ENCODE data around the gene NID2. TPM values are rescaled to one million over a fixed set of nuclear protein-coding genes. Genes with fewer than 3 reads are reported as not detected.

Gene NID2
- total RNA-seq, 1 experiment from 2014 or later, result 9.5 TPM

DNA sequence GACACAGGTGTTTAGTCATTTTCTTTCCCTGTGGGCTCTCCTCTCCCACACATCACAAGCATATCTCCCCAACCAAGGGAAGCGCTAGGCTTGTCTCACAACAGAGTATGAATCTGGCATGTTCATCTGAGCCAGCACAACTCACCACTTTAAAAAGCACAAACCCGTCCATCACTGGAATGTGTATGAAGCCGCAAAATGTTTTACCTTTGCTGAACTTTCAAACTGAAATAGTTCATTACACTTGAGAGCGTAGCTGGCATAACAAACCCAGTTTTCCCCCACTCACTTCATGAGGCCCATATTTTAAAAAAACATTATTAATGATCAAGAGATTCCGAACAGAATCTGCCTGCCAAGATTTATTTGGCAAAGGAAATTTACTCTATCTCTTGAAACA, 15.8 kb downstream of the NID2 start:
- TF ChIP-seq, protein P1, sequence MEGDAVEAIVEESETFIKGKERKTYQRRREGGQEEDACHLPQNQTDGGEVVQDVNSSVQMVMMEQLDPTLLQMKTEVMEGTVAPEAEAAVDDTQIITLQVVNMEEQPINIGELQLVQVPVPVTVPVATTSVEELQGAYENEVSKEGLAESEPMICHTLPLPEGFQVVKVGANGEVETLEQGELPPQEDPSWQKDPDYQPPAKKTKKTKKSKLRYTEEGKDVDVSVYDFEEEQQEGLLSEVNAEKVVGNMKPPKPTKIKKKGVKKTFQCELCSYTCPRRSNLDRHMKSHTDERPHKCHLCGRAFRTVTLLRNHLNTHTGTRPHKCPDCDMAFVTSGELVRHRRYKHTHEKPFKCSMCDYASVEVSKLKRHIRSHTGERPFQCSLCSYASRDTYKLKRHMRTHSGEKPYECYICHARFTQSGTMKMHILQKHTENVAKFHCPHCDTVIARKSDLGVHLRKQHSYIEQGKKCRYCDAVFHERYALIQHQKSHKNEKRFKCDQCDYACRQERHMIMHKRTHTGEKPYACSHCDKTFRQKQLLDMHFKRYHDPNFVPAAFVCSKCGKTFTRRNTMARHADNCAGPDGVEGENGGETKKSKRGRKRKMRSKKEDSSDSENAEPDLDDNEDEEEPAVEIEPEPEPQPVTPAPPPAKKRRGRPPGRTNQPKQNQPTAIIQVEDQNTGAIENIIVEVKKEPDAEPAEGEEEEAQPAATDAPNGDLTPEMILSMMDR (IDR thresholded peaks at IDR 0.05; ENCODE audit: insufficient read depth in 1 of 2, low read depth in 1 of 2, low read length in 1 of 2, severe bottlenecking in 1 of 2, unreplicated experiment in 1 of 2), result no peak
- Histone ChIP-seq H3K4me1 (peaks cover 18% of the 10 kb centered on the region), H3K9me3 (no peaks in the 10 kb centered on the region; the same call in 1 of the 2 replicates), H3K4me3 (ENCODE audit: low read depth, low read length) (no peak overlapping the region), H3K36me3 (ENCODE audit: control insufficient read depth, insufficient read depth, low read length) (no peaks in the 10 kb centered on the region), H3K27me3 (replicated peaks; ENCODE audit: control insufficient read depth, insufficient read depth, low read length) (no peaks in the 10 kb centered on the region)
- H3K27me3 Mint-ChIP-seq (ENCODE audit: insufficient read depth, unreplicated experiment), result no peaks in the 10 kb centered on the region
- no TSS peak for BruUV-seq (replicated peaks)
- ChIA-PET POLR2A (no interaction called here), CTCF (no interaction called here)
- H3K4me3 Mint-ChIP-seq (ENCODE audit: unreplicated experiment), result no peak overlapping the region
- intact Hi-C loops (cut with micrococcal nuclease; ENCODE audit: unreplicated experiment), result no loop called here
- H3K36me3 Mint-ChIP-seq (ENCODE audit: insufficient read depth, unreplicated experiment), result no peaks in the 10 kb centered on the region
- no peaks in the 10 kb centered on the region for H3K9me3 Mint-ChIP-seq (ENCODE audit: unreplicated experiment)
- no peak for DNase-seq
- H3K4me1 Mint-ChIP-seq (ENCODE audit: low read depth, unreplicated experiment), result peaks cover 18% of the 10 kb centered on the region
- no peak overlapping the region for H3K27ac Mint-ChIP-seq (ENCODE audit: unreplicated experiment)

- Mint-ChIP-seq H3K9me3 (ENCODE audit: unreplicated experiment) (no peaks in the 10 kb centered on the region), H3K4me1 (ENCODE audit: low read depth, unreplicated experiment) (peaks cover 18% of the 10 kb centered on the region), H3K36me3 (ENCODE audit: insufficient read depth, unreplicated experiment) (no peaks in the 10 kb centered on the region), H3K4me3 (ENCODE audit: unreplicated experiment) (no peak overlapping the region), H3K27me3 (ENCODE audit: insufficient read depth, unreplicated experiment) (no peaks in the 10 kb centered on the region), H3K27ac (ENCODE audit: unreplicated experiment) (no peak overlapping the region)
- H3K4me3 ChIP-seq (ENCODE audit: low read depth, low read length), result no peak overlapping the region
- no TSS peak for BruUV-seq (replicated peaks)
- TF ChIP-seq, protein P1 (IDR thresholded peaks at IDR 0.05; ENCODE audit: insufficient read depth in 1 of 2, low read depth in 1 of 2, low read length in 1 of 2, severe bottlenecking in 1 of 2, unreplicated experiment in 1 of 2), result no peak
- ChIA-PET POLR2A (interaction anchor here (0.6 kb wide), 1 partner anchor 27 kb away, joined by 6 read pairs; no protein-coding TSS in a partner anchor), CTCF (no interaction called here)
- H3K36me3 ChIP-seq (ENCODE audit: control insufficient read depth, insufficient read depth, low read length), result no peaks in the 10 kb centered on the region
- H3K27me3 ChIP-seq (replicated peaks; ENCODE audit: control insufficient read depth, insufficient read depth, low read length), result no peaks in the 10 kb centered on the region
- no peaks in the 10 kb centered on the region for H3K9me3 ChIP-seq
- peaks cover 18% of the 10 kb centered on the region for H3K4me1 ChIP-seq
- intact Hi-C loops (cut with micrococcal nuclease; ENCODE audit: unreplicated experiment), result no loop called here
- no peak for DNase-seq
Measured at GRCh38 chr14:52052288-52052943, 16.4 kb downstream of the NID2 start.

GRCh38 chr14:52051871-52052270, 17.0 kb downstream of the NID2 start:
- no peaks in the 10 kb centered on the region for H3K9me3 ChIP-seq
- BruUV-seq (replicated peaks), result no TSS peak
- Mint-ChIP-seq H3K4me3 (ENCODE audit: unreplicated experiment) (no peak overlapping the region), H3K4me1 (ENCODE audit: low read depth, unreplicated experiment) (peaks cover 18% of the 10 kb centered on the region), H3K27ac (ENCODE audit: unreplicated experiment) (no peak overlapping the region), H3K9me3 (ENCODE audit: unreplicated experiment) (no peaks in the 10 kb centered on the region), H3K27me3 (ENCODE audit: insufficient read depth, unreplicated experiment) (no peaks in the 10 kb centered on the region), H3K36me3 (ENCODE audit: insufficient read depth, unreplicated experiment) (no peaks in the 10 kb centered on the region)
- no peak overlapping the region for H3K4me3 ChIP-seq (ENCODE audit: low read depth, low read length)
- ChIA-PET CTCF (interaction anchor here (0.9 to 1.3 kb wide), 2 partner anchors 19 to 36 kb away, joined by 3 read pairs; no protein-coding TSS in a partner anchor), POLR2A (interaction anchor here (0.6 kb wide), 1 partner anchor 26 kb away, joined by 6 read pairs; no protein-coding TSS in a partner anchor)
- no peaks in the 10 kb centered on the region for H3K27me3 ChIP-seq (replicated peaks; ENCODE audit: control insufficient read depth, insufficient read depth, low read length)
- TF ChIP-seq, protein P1 (IDR thresholded peaks at IDR 0.05; ENCODE audit: insufficient read depth in 1 of 2, low read depth in 1 of 2, low read length in 1 of 2, severe bottlenecking in 1 of 2, unreplicated experiment in 1 of 2), result no peak
- no peaks in the 10 kb centered on the region for H3K36me3 ChIP-seq (ENCODE audit: control insufficient read depth, insufficient read depth, low read length)
- intact Hi-C loops (cut with micrococcal nuclease; ENCODE audit: unreplicated experiment), result no loop called here
- no peak for DNase-seq
- H3K4me1 ChIP-seq, result peaks cover 18% of the 10 kb centered on the region

Measured in Caco-2 (cell line).